ENCODE results near the gene FANK1.

GRCh38 chr10:125849448-125849847 is 46.9 kb upstream of the FANK1 start:
- TF ChIP-seq SMC3 (IDR thresholded peaks at IDR 0.05; ENCODE audit: low read depth, low read length) (no peak), MAX (IDR thresholded peaks at IDR 0.05; ENCODE audit: low read depth) (no peak), TAF1 (IDR thresholded peaks at IDR 0.05; ENCODE audit: borderline replicate concordance, low read depth, low read length) (no peak), CHD2 (IDR thresholded peaks at IDR 0.05; ENCODE audit: low read length, partially characterized antibody) (no peak), FOSL2 (IDR thresholded peaks at IDR 0.05; ENCODE audit: borderline replicate concordance, low read depth) (no peak), POLR2AphosphoS5 (IDR thresholded peaks at IDR 0.05; ENCODE audit: low read depth, low read length) (no peak), JUND (IDR thresholded peaks at IDR 0.05) (no peak), EP300 (IDR thresholded peaks at IDR 0.05; ENCODE audit: borderline replicate concordance in 1 of 2, low read depth in 1 of 2, low read length in 1 of 2) (no peak)
- TF ChIP-seq, protein P1, sequence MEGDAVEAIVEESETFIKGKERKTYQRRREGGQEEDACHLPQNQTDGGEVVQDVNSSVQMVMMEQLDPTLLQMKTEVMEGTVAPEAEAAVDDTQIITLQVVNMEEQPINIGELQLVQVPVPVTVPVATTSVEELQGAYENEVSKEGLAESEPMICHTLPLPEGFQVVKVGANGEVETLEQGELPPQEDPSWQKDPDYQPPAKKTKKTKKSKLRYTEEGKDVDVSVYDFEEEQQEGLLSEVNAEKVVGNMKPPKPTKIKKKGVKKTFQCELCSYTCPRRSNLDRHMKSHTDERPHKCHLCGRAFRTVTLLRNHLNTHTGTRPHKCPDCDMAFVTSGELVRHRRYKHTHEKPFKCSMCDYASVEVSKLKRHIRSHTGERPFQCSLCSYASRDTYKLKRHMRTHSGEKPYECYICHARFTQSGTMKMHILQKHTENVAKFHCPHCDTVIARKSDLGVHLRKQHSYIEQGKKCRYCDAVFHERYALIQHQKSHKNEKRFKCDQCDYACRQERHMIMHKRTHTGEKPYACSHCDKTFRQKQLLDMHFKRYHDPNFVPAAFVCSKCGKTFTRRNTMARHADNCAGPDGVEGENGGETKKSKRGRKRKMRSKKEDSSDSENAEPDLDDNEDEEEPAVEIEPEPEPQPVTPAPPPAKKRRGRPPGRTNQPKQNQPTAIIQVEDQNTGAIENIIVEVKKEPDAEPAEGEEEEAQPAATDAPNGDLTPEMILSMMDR (IDR thresholded peaks at IDR 0.05): no peak
- TF ChIP-seq, protein P2, sequence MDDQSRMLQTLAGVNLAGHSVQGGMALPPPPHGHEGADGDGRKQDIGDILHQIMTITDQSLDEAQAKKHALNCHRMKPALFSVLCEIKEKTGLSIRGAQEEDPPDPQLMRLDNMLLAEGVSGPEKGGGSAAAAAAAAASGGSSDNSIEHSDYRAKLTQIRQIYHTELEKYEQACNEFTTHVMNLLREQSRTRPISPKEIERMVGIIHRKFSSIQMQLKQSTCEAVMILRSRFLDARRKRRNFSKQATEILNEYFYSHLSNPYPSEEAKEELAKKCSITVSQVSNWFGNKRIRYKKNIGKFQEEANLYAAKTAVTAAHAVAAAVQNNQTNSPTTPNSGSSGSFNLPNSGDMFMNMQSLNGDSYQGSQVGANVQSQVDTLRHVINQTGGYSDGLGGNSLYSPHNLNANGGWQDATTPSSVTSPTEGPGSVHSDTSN (IDR thresholded peaks at IDR 0.05): no peak

All from SK-N-SH (cell line).